Cardiac muscle cell (in vitro differentiated cells and primary cell): ENCODE measurements around the gene ABCC1. TPM values are rescaled to one million over a fixed set of nuclear protein-coding genes. Genes with fewer than 3 reads are reported as not detected.
"Not testable (repeated sequence)": the region's sequence is repeated elsewhere in the genome, so short reads cannot be mapped to it uniquely, and the experiment has no call there.

Experiments used
- DNase-seq, 2 donors: peaks; one replicate each; pipeline versions ENCODE4 v3.0.0 to v3.0.0-alpha.2; 2010 to 2017; ENCODE audit warnings: low read depth in 1 of 2, low spot score in 1 of 2
- H3K27ac ChIP-seq: fragments of 200-600 bp; sonication (generic); 2 replicates; pipeline ENCODE4 v1.5.1; 2016
- H3K27me3 ChIP-seq: fragments of 200-600 bp; sonication (generic); 2 replicates; pipeline ENCODE4 v1.6.0; 2016; ENCODE audit warnings: control low read depth
- H3K36me3 ChIP-seq: fragments of 200-600 bp; sonication (generic); 2 replicates; pipeline ENCODE4 v1.5.1; 2016; ENCODE audit warnings: control low read depth
- H3K4me1 ChIP-seq: fragments of 200-600 bp; sonication (generic); 2 replicates; pipeline ENCODE4 v1.8.1; 2017; ENCODE audit warnings: low read depth, mild to moderate bottlenecking, mixed run types
- H3K4me3 ChIP-seq: fragments of 200-600 bp; sonication (generic); 2 replicates; pipeline ENCODE4 v1.5.1; 2016; ENCODE audit warnings: mild to moderate bottlenecking
- H3K9me3 ChIP-seq: fragments of 200-600 bp; sonication (generic); 2 replicates; pipeline ENCODE4 v1.5.1; 2017; ENCODE audit warnings: low read depth, mild to moderate bottlenecking, control low read depth
- CTCF ChIP-seq: IDR thresholded peaks from 2 replicates; pipeline ENCODE4 v1.5.1; 2012; ENCODE audit warnings: low read depth, mild to moderate bottlenecking, low read length
- polyA plus RNA-seq: library from polyadenylated mRNA; unstranded; fragments of >200 nt; fragmentation: Nextera tagmentation; extraction: Ambion mirVana; gene quantifications from 2 replicates; pipeline ENCODE4 v1.2.1, GENCODE V29; 2016
- total RNA-seq: library from RNA; depleted of rRNA; stranded (reverse); fragments of >200 nt; gene quantifications from 2 replicates; pipeline ENCODE4 v1.2.3, GENCODE V29; 2016

The ABCC1 gene
- total and polyA plus RNA-seq, 2 experiments from 2014 or later: 14.2 to 31.0 TPM

- Histone ChIP-seq H3K4me3 (no peak overlapping the region), H3K27me3 (no peaks in the 10 kb centered on the region), H3K4me1 (no peaks in the 10 kb centered on the region), H3K27ac (no peak overlapping the region), H3K36me3 (no peaks in the 10 kb centered on the region), H3K9me3 (no peaks in the 10 kb centered on the region)
- no peak for DNase-seq
- no peak for TF ChIP-seq CTCF
Observed at GRCh38 chr16:16149710-16150116, 200.3 kb downstream of the ABCC1 start.

- no peaks in the 10 kb centered on the region for H3K27me3 ChIP-seq
- H3K36me3 ChIP-seq: no peaks in the 10 kb centered on the region
- H3K9me3 ChIP-seq: no peaks in the 10 kb centered on the region
- DNase-seq: peak in 1 of 2 donors; percentile 95
- H3K27ac ChIP-seq: no peak overlapping the region
- H3K4me3 ChIP-seq: no peak overlapping the region
- no peak for TF ChIP-seq CTCF
- no peaks in the 10 kb centered on the region for H3K4me1 ChIP-seq
Observed at GRCh38 chr16:16150117-16150877, 200.9 kb downstream of the ABCC1 start.

GRCh38 chr16:16150878-16151152, 201.4 kb downstream of the ABCC1 start:
- Histone ChIP-seq H3K27ac (no peak overlapping the region), H3K4me3 (no peak overlapping the region), H3K36me3 (no peaks in the 10 kb centered on the region), H3K9me3 (no peaks in the 10 kb centered on the region), H3K27me3 (no peaks in the 10 kb centered on the region), H3K4me1 (no peaks in the 10 kb centered on the region)
- no peak for TF ChIP-seq CTCF
- no peak for DNase-seq

GRCh38 chr16:16151315-16151714, 201.9 kb downstream of the ABCC1 start:
- Histone ChIP-seq H3K36me3 (no peaks in the 10 kb centered on the region), H3K27ac (no peak overlapping the region), H3K4me1 (no peaks in the 10 kb centered on the region), H3K27me3 (no peaks in the 10 kb centered on the region), H3K4me3 (no peak overlapping the region), H3K9me3 (no peaks in the 10 kb centered on the region)
- no peak for DNase-seq
- TF ChIP-seq CTCF: no peak

- H3K27ac ChIP-seq, H3K36me3 ChIP-seq, DNase-seq, H3K4me1 ChIP-seq, H3K27me3 ChIP-seq, H3K9me3 ChIP-seq, H3K4me3 ChIP-seq: not testable (repeated sequence)
Observed at GRCh38 chr16:16153000-16153399, 203.6 kb downstream of the ABCC1 start.

- H3K4me1 ChIP-seq: no peaks in the 10 kb centered on the region
- no peak overlapping the region for H3K4me3 ChIP-seq
- peaks cover 3% of the 10 kb centered on the region for H3K9me3 ChIP-seq
- no peaks in the 10 kb centered on the region for H3K27me3 ChIP-seq
- no peaks in the 10 kb centered on the region for H3K36me3 ChIP-seq
- no peak for DNase-seq
- no peak for TF ChIP-seq CTCF
- no peak overlapping the region for H3K27ac ChIP-seq
Observed at GRCh38 chr16:16154281-16154951, 205.0 kb downstream of the ABCC1 start.
